Stomach (tissue), 4 donors: ENCODE data around the gene CDC5L.

Experiments
- CTCF ChIP-seq, 7 experiments: fragments of 450-650 bp in 4 of 7; fragments of 200-600 bp in 3 of 7; sonication (generic) in 3 of 7; IDR thresholded peaks; one replicate each; pipeline ENCODE4 v1.5.1; 2016 to 2019; ENCODE audit warnings: antibody characterized with exemption in 7 of 7, control low read depth in 2 of 7, mild to moderate bottlenecking in 1 of 7
- EP300 ChIP-seq: sonication (generic); formaldehyde crosslinking; IDR thresholded peaks from one replicate; pipeline ENCODE4 v1.6.1; 2017; ENCODE audit warnings: antibody characterized with exemption
- POLR2A ChIP-seq, 4 donors: fragments of 450-650 bp; IDR thresholded peaks; one replicate each; pipeline ENCODE4 v1.6.1; 2016; ENCODE audit warnings: antibody characterized with exemption in 4 of 4, control low read depth in 2 of 4, mild to moderate bottlenecking in 1 of 4, moderate library complexity in 1 of 4

- TF ChIP-seq CTCF (IDR thresholded peaks at IDR 0.05) = no peak
- TF ChIP-seq EP300 = no peak
- no peak for TF ChIP-seq POLR2A (IDR thresholded peaks at IDR 0.05)
Measured at GRCh38 chr6:44446626-44447300, 59.3 kb downstream of the CDC5L start.
